HG03460 (cell line): ENCODE measurements around the gene KCTD16.

Experiments
- ATAC-seq: cut with Tn5 transposase; IDR thresholded peaks from one replicate; pipeline ENCODE4 v1.9.1; 2021; ENCODE audit not compliant: unreplicated experiment

KCTD16 gene

GRCh38 chr5:144162686-144163085 lies 8.0 kb upstream of the KCTD16 start:
- no peak for ATAC-seq

- ATAC-seq: no peak
Measured at GRCh38 chr5:144166696-144167095, 4.0 kb upstream of the KCTD16 start.

GRCh38 chr5:144167998-144168397 lies 2.7 kb upstream of the KCTD16 start:
- ATAC-seq: no peak

- ATAC-seq: no peak
Measured at GRCh38 chr5:144169904-144170275, 783 bp upstream of the KCTD16 start.

GRCh38 chr5:144173766-144174165 lies 3.1 kb downstream of the KCTD16 start:
- ATAC-seq: no peak

GRCh38 chr5:144177548-144177947 lies 6.9 kb downstream of the KCTD16 start:
- no peak for ATAC-seq

- no peak for ATAC-seq
Measured at GRCh38 chr5:144179226-144179625, 8.6 kb downstream of the KCTD16 start.

- no peak for ATAC-seq
Measured at GRCh38 chr5:144183254-144183889, 12.7 kb downstream of the KCTD16 start.

GRCh38 chr5:144187699-144188294 lies 17.1 kb downstream of the KCTD16 start:
- peak; percentile 77 for ATAC-seq

- ATAC-seq: peak; percentile 47
Measured at GRCh38 chr5:144189800-144190429, 19.2 kb downstream of the KCTD16 start.

GRCh38 chr5:144191531-144191930 lies 20.9 kb downstream of the KCTD16 start:
- ATAC-seq: no peak

- ATAC-seq: peak; percentile 84
Measured at GRCh38 chr5:144191998-144192397, 21.3 kb downstream of the KCTD16 start.

GRCh38 chr5:144192661-144193060 lies 22.0 kb downstream of the KCTD16 start:
- ATAC-seq: no peak

GRCh38 chr5:144194144-144194543 lies 23.5 kb downstream of the KCTD16 start:
- ATAC-seq: no peak

- no peak for ATAC-seq
Measured at GRCh38 chr5:144195448-144195847, 24.8 kb downstream of the KCTD16 start.

- ATAC-seq: no peak
Measured at GRCh38 chr5:144196612-144197011, 25.9 kb downstream of the KCTD16 start.

GRCh38 chr5:144198386-144198785 lies 27.7 kb downstream of the KCTD16 start:
- ATAC-seq: no peak

- ATAC-seq: no peak
Measured at GRCh38 chr5:144201588-144201987, 30.9 kb downstream of the KCTD16 start.

- ATAC-seq: no peak
Measured at GRCh38 chr5:144202072-144202471, 31.4 kb downstream of the KCTD16 start.

GRCh38 chr5:144202726-144203125 lies 32.1 kb downstream of the KCTD16 start:
- ATAC-seq: no peak

GRCh38 chr5:144203750-144204596 lies 33.3 kb downstream of the KCTD16 start:
- ATAC-seq: peak; percentile 77

- ATAC-seq: no peak
Measured at GRCh38 chr5:144205141-144205551, 34.5 kb downstream of the KCTD16 start.
